DLD1 (cell line): ENCODE data around the gene NAA80.
"Not testable (repeated sequence)": the region's sequence is repeated elsewhere in the genome, so short reads cannot be mapped to it uniquely, and the experiment has no call there.

ENCODE experiments used
- in situ Hi-C: cut with HindIII; loops from 2 replicates; pipeline ENCODE4 v1.10.0; 2017; ENCODE audit warnings: low sequenced_read_pairs

The NAA80 gene

GRCh38 chr3:50318615-50319014 is 19.4 kb upstream of the NAA80 start:
- in situ Hi-C loops = no loop called here

- in situ Hi-C loops = no loop called here
Observed at GRCh38 chr3:50318163-50318562, 19.0 kb upstream of the NAA80 start.

- in situ Hi-C loops = no loop called here
Observed at GRCh38 chr3:50317300-50317699, 18.1 kb upstream of the NAA80 start.

GRCh38 chr3:50316657-50317242 is 17.5 kb upstream of the NAA80 start:
- in situ Hi-C loops = no loop called here

GRCh38 chr3:50314816-50315215 is 15.6 kb upstream of the NAA80 start:
- in situ Hi-C loops = no loop called here

GRCh38 chr3:50314342-50314741 is 15.1 kb upstream of the NAA80 start:
- in situ Hi-C loops = no loop called here

- in situ Hi-C loops = not testable (repeated sequence)
Observed at GRCh38 chr3:50312041-50312440, 12.8 kb upstream of the NAA80 start.

GRCh38 chr3:50304601-50305000 is 5.4 kb upstream of the NAA80 start:
- in situ Hi-C loops = no loop called here

GRCh38 chr3:50303013-50303815 is 4.0 kb upstream of the NAA80 start, which contains the start of gene HYAL1:
Gene HYAL1, minus strand, starts transcription at chr3:50303574. Its CDS starts 618 bp downstream, at chr3:50302956.
- in situ Hi-C loops = no loop called here

- in situ Hi-C loops = no loop called here
Observed at GRCh38 chr3:50302095-50303012, 3.1 kb upstream of the NAA80 start.

GRCh38 chr3:50300681-50301254 is 1.6 kb upstream of the NAA80 start:
- in situ Hi-C loops = no loop called here

- in situ Hi-C loops = no loop called here
Observed at GRCh38 chr3:50299929-50300680, 900 bp upstream of the NAA80 start.

- in situ Hi-C loops = no loop called here
Observed at GRCh38 chr3:50299638-50299928, 378 bp upstream of the NAA80 start.

- in situ Hi-C loops = no loop called here
Observed at GRCh38 chr3:50297896-50298725, 1.1 kb downstream of the NAA80 start.

GRCh38 chr3:50297384-50297775 is 1.8 kb downstream of the NAA80 start:
- in situ Hi-C loops = no loop called here

- in situ Hi-C loops = no loop called here
Observed at GRCh38 chr3:50296721-50297383, 2.4 kb downstream of the NAA80 start.

GRCh38 chr3:50295553-50296431 is 3.4 kb downstream of the NAA80 start:
- in situ Hi-C loops = no loop called here
